ENCODE results near the gene PGGT1B.

DNA sequence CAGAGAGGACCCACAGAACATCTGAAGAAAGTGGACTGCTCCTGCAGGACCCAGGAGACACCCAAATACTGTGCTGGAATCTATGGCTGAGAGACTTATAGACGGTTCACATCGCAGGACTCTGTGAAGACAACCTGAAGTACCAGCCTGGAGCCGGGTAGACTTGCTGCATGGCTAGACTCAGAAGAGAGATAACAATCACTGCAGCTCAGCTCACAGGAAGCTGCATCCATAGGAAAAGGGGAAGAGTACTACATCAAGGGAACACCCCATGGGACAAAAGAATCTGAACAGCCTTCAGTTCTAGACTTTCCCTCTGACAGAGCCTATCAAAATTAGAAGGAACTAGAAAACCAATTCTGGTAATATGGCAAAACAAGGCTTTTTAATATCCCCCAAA, 66.5 kb downstream of the PGGT1B start:
- TF ChIP-seq, protein P1, sequence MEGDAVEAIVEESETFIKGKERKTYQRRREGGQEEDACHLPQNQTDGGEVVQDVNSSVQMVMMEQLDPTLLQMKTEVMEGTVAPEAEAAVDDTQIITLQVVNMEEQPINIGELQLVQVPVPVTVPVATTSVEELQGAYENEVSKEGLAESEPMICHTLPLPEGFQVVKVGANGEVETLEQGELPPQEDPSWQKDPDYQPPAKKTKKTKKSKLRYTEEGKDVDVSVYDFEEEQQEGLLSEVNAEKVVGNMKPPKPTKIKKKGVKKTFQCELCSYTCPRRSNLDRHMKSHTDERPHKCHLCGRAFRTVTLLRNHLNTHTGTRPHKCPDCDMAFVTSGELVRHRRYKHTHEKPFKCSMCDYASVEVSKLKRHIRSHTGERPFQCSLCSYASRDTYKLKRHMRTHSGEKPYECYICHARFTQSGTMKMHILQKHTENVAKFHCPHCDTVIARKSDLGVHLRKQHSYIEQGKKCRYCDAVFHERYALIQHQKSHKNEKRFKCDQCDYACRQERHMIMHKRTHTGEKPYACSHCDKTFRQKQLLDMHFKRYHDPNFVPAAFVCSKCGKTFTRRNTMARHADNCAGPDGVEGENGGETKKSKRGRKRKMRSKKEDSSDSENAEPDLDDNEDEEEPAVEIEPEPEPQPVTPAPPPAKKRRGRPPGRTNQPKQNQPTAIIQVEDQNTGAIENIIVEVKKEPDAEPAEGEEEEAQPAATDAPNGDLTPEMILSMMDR (IDR thresholded peaks at IDR 0.05), result no peak
- no peak for TF ChIP-seq POLR2A (IDR thresholded peaks at IDR 0.05)

Measured in thyroid gland (tissue), 4 donors.